Pulmonary artery endothelial cell (primary cell): ENCODE data around the gene CMIP. TPM values are rescaled to one million over a fixed set of nuclear protein-coding genes. Genes with fewer than 3 reads are reported as not detected.

Experiments
- DNase-seq: peaks from one replicate; pipeline ENCODE4 v3.0.0-alpha.2; 2011; ENCODE audit warnings: low read depth, low spot score
- total RNA-seq: library from RNA; depleted of rRNA; stranded (reverse); fragments of >200 nt; gene quantifications from 2 replicates; pipeline ENCODE4 v1.2.3, GENCODE V29; 2014

The CMIP gene
- total RNA-seq, 1 donor from 2014 or later: 30.1 TPM

DNA sequence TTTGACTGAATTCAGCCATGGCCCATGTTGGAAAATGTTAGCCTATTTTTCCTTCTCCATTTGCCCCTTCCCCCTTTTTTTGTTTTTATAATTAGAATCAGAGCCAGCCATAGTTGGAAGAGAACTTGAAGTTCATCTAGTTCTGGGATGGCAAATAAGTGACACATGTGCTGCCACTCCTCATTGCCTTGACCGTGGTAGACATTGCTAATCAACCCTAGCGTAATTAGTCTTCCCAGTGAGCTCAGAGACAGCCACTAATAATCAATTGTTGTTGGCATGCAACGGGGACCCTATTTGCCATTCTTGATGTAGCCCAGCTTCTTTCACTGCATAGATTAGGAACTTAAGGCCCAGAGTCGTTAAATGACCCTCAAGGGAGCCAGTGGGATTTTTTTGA, 16.6 kb downstream of the CMIP start:
- no peak for DNase-seq

GRCh38 chr16:81461766-81462165, 17.2 kb downstream of the CMIP start:
- no peak for DNase-seq

- DNase-seq: no peak
These were observed 18.1 kb downstream of the CMIP start for GRCh38 chr16:81462683-81463082.

DNA sequence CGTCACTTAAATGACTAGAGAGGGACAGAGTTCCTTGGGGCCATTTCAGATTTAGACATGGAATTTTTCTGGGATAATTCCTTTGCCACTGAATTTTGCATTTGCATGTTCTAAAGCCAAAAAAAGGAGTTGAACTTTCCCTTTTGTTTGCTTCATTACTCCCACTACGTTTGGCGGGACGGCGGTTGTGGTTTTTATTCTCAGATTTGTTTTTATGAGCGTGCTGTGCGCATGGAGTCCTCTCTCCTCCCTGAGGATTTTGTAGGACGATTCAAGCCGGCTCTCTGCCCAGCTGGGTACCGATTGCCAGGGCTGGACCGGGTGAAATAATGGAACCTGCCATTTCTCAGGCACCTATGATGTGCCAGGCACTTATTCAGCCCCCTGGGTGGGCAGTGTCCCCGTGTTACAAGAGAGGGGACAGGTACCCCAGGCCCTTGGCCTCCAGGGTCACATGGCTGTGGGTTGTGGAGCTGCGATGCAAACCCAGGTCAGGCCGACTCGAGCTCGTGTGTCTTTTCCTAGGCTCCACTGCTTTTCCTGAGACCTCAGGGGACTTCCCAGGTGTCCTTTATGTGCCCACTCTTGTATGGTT, 18.8 kb downstream of the CMIP start:
- no peak for DNase-seq

- no peak for DNase-seq
These were observed 19.7 kb downstream of the CMIP start for GRCh38 chr16:81464279-81464678.

GRCh38 chr16:81465375-81465943, 20.9 kb downstream of the CMIP start:
- no peak for DNase-seq

DNA sequence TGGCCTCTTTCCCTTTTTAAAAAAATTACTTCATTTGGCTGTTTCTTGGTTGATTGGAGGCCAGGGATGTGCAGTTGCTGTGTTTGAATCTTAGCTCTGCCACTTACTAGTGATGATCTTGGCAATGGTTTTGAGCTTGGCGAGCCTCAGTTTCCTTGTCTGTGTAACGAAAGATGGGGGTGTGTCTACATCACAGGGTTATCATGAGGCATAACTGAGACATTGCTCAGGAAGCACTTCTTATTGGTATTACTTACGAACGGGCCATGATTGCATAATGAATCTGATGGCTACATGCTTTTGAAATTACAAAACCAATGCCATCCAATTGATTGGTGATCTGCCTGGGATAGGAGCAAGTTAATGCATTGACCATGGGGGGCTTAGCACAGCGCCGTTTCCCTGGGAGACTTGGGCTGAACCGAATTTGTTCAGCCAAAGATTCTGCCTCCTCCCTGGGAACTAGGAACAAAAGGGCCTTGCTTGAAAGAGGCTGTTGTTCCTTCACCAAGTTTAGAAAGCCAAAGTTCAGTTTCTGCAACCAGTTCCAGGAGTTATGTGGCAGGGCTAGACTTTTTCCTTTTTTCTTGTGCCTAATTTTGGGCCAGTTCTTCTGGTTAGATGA, 21.9 kb downstream of the CMIP start:
- no peak for DNase-seq

DNA sequence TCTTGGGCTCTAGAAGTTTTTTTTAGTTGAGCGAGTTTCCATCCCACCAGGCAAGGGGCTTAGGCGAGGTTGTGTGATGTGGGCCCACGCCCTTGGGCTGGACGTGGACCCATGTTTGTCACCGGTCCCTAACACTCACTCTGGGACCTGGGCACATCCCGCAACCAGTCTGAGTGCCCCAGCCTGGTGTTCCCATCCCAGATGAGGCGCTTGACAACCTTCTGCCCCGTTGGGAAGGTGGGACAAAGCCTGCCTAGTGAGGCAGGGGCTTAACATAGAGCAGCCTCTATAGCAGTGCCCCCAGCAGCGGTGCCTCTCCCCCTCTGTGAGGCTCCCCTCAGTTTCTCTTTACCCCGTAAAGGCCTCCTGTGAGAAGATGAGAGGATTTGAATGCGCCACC, 22.5 kb downstream of the CMIP start:
- no peak for DNase-seq

DNA sequence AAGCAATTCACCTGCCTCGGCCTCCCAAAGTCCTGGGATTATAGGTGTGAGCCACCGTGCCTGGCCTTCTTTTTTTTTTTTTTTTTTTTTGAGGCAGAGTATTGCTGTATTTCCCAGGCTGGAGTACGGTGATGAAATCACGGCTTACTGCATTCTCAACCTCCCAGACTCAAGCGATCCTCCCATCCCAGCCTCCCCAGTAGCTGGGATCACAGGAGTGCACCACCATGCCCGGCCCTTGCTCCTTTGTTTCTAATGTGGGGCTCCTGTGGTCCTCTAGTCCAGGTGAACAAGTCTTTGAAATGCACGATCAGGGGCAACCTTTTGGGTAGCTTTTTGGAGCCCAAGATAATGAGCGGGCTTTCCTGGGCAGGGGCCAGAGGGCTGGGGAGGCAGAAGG, 23.2 kb downstream of the CMIP start:
- DNase-seq: no peak

DNA sequence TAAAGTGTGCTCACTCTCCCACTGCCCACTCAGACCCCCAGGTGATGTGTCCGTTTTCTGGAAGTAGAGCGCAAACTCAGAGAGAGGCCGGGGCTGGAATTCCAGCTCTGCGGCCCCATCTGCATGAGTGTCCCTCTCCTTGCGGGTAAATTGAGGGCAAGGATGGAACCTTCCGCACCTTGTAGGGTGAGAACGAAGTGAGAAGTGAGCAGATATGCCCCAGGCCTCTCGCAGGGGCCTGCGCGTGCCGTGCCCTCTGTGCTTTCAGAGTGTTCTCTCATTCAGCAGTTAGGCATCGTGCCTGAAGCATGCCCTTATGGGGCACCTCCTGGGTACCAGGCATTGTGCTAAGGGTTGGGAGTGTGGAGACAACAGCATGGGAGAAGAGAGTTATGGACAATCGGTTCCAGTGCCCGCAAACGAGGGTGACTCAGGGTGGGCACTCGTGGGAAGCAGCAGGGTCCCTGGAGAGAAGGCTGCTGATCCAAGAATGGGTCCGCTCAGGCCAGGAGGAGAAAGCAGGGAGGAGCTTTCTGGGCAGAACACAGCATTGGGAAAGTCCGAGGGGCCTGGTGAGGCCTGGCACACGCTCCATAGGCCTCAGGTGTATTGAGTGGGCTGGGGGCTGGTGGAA, 23.8 kb downstream of the CMIP start:
- no peak for DNase-seq

DNA sequence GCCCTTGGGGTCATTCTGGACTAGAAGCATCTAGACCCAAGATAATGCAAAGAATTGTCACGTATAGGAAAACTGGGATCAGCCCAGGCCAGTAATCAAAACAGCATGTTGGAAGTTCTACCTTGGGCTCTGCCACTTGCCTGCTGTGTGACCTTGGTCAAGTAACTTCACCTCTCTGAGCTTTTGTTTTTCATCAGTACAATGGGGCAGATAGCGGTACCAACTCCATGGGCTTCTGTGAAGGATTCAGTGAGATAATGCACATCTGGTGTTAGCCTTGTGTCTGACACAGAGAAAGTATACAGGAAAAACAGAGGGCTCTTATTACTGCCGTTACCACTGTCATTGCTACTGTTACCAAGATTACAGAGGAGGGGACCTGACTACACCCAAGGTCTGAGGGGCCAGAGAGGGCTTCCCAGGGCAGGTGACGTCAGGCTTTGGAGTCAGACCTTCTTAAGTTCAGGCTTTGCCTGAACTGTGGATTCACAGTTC, 24.6 kb downstream of the CMIP start:
- DNase-seq: no peak

GRCh38 chr16:81469710-81470535, 25.3 kb downstream of the CMIP start:
- DNase-seq: no peak

DNA sequence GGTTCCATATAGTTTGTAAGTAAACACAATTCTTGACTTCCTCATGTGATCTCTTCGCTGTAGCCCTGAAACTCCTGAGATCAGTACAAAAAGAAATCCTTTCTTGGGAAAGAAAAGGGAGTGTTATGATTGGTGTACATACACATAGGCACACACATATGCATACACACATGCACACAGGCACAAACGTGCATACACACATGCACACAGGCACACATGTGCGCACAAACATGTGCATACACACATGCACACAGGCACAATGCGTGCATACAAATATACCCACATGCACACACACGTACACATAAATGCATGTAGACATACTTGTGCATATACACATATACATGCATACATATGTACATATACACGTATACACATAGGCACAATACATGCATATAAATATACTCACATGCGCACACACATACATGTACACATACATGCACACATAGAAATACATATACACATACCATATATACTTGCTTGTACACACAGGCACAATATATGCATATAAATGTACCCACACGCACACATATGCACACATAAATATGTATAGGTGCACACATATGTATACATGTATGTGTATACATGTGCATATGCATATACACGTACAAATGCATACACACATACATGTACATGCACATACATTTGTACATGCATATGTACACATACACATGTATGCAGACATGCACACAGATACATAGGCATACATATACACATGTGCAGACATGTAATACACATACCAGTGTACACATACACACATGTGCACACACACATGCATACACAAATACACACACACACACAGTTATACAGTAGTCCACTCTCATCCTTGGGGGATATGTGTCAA, 26.4 kb downstream of the CMIP start:
- DNase-seq: no peak

- no peak for DNase-seq
These were observed 27.3 kb downstream of the CMIP start for GRCh38 chr16:81471882-81472281.

GRCh38 chr16:81472391-81472790, 27.8 kb downstream of the CMIP start:
- DNase-seq: no peak

DNA sequence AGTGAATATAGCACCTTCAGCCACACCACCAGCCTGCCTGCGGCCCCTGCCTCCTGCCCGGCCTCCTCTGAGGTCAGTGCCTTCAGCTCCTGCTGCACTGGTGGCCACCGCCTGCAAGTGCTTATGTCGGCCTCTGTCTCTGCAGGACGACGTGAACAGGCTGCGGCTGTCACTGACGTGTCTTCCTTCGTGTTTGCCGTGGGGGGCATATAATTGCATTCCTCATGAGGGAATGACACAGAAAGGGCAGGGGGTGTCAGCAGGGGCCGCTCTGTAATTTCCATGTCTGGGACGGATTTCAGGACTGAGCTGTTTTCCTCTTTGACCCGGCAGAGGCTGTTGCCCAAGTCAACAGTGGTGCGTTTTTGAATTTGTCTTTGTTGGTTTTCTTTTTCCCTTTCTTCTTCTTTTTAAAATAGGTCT, 28.5 kb downstream of the CMIP start:
- no peak for DNase-seq

DNA sequence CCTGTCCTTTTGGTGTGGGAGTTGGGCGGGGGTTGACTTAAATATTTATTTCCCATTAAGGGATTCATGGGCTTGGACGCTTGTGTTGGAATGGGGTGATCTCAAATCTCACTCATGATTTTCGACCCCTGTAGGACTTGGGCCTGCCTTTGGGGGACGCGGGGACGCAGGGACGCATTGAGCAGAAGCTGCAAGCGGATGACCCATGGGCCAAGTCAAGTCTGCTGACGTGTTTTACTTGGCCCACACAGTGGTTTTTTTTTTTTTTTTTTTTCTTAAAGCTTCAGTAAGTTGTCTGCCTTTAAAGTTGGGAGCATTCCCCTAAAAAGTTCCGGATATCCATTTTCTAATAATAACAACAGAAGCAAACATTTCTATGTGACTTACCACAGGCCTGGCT, 28.9 kb downstream of the CMIP start:
- no peak for DNase-seq

- no peak for DNase-seq
These were observed 29.7 kb downstream of the CMIP start for GRCh38 chr16:81473969-81474959.
